Fibroblast of pulmonary artery (primary cell): ENCODE results near the gene KRTAP29-1.

ENCODE experiments used
- DNase-seq: peaks from one replicate; pipeline ENCODE4 v3.0.0-alpha.2; 2010; ENCODE audit warnings: low read depth
- H3K4me3 ChIP-seq: replicated peaks from 2 replicates; pipeline ENCODE4 v1.5.1; 2011; ENCODE audit warnings: low read depth, mild to moderate bottlenecking, control low read depth, low read length, moderate library complexity
- TF ChIP-seq, protein P1 (sequence below): IDR thresholded peaks from 2 replicates; pipeline ENCODE4 v1.5.1; 2011; ENCODE audit warnings: mild to moderate bottlenecking, control low read depth, low read length, inconsistent platforms; ENCODE audit errors: missing control alignments

Gene KRTAP29-1

DNA sequence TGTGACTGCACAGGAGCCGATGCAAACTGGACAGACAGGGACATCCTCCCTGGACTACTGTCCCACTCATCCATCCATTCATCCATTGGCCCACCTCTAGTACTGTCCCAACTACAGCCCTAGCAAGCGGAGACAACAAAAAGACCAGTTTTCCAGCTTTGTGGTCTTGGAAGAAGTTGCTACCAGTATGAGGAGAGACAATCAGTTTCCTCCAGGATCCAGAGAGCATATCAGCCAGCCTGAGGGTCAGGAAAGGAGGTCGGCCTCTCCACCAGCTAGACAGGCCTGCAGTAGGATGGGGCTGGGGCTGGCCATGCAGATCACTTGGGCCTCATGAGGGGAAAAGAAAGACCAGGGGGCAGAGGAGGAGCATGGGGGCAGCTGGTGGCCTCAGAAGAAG is 31.2 kb upstream of the KRTAP29-1 start:
- no peak for DNase-seq
- no peak overlapping the region for H3K4me3 ChIP-seq
- TF ChIP-seq, protein P1, sequence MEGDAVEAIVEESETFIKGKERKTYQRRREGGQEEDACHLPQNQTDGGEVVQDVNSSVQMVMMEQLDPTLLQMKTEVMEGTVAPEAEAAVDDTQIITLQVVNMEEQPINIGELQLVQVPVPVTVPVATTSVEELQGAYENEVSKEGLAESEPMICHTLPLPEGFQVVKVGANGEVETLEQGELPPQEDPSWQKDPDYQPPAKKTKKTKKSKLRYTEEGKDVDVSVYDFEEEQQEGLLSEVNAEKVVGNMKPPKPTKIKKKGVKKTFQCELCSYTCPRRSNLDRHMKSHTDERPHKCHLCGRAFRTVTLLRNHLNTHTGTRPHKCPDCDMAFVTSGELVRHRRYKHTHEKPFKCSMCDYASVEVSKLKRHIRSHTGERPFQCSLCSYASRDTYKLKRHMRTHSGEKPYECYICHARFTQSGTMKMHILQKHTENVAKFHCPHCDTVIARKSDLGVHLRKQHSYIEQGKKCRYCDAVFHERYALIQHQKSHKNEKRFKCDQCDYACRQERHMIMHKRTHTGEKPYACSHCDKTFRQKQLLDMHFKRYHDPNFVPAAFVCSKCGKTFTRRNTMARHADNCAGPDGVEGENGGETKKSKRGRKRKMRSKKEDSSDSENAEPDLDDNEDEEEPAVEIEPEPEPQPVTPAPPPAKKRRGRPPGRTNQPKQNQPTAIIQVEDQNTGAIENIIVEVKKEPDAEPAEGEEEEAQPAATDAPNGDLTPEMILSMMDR, result no peak

DNA sequence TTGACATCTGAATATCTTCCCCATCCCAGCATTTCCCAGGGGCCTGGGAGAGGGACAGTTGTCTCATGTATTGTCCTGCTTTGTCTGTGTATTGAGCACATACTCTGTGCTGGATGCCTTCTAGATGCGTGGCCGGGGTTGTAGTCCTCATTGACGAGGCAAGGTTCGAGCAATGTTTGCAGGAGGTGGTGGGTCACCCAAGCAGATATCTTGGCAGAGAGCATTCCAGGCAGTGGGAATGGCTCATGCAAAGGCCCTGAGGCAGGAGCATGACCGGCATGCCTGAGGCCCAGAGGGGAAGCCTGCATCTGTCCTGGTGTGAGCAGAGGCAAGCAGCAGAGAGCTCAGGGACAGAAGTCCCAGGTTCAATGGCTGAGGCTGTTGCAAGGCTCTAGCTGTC is 30.4 kb upstream of the KRTAP29-1 start:
- DNase-seq, result no peak
- TF ChIP-seq, protein P1, result no peak
- no peak overlapping the region for H3K4me3 ChIP-seq

DNA sequence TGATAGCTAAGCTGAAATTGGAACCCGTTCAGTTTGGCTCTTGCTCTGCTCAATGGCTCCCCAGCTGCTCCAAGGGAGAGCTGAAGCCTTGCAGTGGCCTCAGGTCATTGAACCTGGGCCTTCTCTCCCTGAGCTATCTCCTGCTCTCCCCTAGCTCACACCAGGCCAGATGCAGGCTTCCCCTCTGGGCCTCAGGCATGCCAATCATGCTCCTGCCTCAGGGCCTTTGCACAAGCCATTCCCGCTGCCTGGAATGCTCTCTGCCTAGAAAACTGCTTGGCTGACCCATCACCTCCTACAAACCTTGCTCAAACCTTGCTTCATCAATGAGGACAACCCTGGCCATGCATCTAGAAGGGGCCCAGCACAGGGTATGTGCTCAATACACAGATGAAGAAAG is 29.6 kb upstream of the KRTAP29-1 start:
- TF ChIP-seq, protein P1, result no peak
- no peak overlapping the region for H3K4me3 ChIP-seq
- DNase-seq, result no peak

DNA sequence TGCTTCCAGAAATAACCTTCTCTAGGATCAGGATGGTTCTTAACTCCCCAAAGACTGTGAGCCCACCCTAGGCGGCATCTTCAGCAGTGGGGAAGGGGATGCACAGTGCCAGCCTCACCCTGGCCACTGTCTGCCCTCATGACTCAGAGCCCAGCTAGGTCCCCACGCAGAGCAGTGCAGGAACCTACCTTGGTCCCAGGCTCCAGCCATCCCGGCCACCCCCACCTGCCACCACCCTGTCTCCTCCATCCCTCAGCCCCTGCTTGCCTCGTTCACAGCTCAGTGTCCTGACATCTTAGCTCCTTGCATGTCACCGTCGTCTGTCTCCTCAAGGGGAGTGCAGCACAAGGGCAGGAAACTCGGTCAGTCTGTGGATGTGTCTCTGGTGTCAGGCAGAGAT is 29.0 kb upstream of the KRTAP29-1 start:
- TF ChIP-seq, protein P1, result no peak
- H3K4me3 ChIP-seq, result no peak overlapping the region
- DNase-seq, result no peak

DNA sequence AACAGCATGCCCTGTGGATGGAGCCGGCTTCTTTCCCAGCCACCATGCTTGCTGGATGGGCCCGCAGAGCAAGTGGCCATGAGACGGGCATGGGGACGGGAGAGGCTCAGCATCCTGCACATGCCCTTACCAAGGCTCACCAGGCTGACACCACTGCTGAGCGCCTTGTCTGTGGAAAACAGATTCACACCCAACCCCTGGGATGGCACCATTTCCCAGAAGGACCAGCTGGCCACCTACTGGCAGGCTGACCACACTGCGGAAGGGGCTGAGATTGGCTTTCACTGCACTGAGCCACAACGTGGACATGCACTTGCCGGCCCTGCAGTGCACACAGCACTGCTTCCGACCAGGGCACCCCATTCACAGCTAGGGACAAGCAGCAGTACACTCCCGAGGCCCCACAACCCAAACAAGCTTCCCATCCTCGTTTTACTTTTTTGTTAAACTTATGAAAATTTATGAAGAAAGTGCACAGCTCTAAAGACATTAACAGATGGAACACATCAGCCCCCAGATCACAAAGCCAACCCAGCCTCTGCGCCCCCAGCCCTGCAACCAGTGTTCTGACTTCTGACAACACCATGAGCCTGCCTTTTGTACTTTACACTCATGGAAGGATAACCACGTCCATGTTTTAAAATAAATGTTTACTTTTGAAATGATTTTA is 26.8 kb upstream of the KRTAP29-1 start:
- DNase-seq, result peak; percentile 47
- H3K4me3 ChIP-seq, result no peak overlapping the region
- TF ChIP-seq, protein P1, result peak; percentile 76

DNA sequence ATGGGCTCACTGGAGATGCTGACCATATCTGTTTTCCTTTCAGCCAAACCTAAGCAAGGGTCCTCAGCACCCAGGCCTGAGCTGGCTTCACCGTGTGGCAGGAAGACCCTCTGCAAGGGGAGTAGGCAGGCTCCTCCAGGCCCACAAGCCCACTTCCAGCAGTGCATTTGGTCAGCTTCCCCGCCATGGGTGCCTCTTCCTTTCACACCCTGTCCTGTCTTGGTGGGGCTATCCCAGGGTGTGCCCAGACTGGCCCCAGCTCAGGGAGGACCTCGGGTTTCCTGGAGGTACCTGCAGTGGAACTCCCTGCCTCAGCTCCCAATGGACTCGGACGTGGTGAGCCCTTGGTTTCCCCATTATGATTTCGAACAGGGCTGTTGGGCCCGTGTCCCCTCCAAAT is 25.6 kb upstream of the KRTAP29-1 start:
- TF ChIP-seq, protein P1, result no peak
- no peak for DNase-seq
- H3K4me3 ChIP-seq, result no peak overlapping the region
